ENCODE results near the gene EIF3I. TPM values are rescaled to one million over a fixed set of nuclear protein-coding genes. Genes with fewer than 3 reads are reported as not detected.

Gene EIF3I
- total RNA-seq, 1 donor: 292 TPM

GRCh38 chr1:32197837-32198236 lies 24.4 kb upstream of the EIF3I start:
- DNase-seq (ENCODE audit: low read depth in 2 of 3, low spot score in 2 of 3): no peak

- no peak for DNase-seq (ENCODE audit: low read depth in 2 of 3, low spot score in 2 of 3)
These were observed 23.8 kb upstream of the EIF3I start for GRCh38 chr1:32198237-32199042.

GRCh38 chr1:32199043-32199716 lies 23.0 kb upstream of the EIF3I start:
- DNase-seq (ENCODE audit: low read depth in 2 of 3, low spot score in 2 of 3): no peak

- no peak for DNase-seq (ENCODE audit: low read depth in 2 of 3, low spot score in 2 of 3)
These were observed 22.5 kb upstream of the EIF3I start for GRCh38 chr1:32199717-32200072.

GRCh38 chr1:32200226-32201010 lies 21.8 kb upstream of the EIF3I start, which contains the start of gene CCDC28B:
Gene CCDC28B, plus strand, starts transcription at chr1:32200595. Its CDS starts 1,341 bp downstream, at chr1:32201936.
- DNase-seq (ENCODE audit: low read depth in 2 of 3, low spot score in 2 of 3): peak; percentile 32 to 52 (median 32)

DNA sequence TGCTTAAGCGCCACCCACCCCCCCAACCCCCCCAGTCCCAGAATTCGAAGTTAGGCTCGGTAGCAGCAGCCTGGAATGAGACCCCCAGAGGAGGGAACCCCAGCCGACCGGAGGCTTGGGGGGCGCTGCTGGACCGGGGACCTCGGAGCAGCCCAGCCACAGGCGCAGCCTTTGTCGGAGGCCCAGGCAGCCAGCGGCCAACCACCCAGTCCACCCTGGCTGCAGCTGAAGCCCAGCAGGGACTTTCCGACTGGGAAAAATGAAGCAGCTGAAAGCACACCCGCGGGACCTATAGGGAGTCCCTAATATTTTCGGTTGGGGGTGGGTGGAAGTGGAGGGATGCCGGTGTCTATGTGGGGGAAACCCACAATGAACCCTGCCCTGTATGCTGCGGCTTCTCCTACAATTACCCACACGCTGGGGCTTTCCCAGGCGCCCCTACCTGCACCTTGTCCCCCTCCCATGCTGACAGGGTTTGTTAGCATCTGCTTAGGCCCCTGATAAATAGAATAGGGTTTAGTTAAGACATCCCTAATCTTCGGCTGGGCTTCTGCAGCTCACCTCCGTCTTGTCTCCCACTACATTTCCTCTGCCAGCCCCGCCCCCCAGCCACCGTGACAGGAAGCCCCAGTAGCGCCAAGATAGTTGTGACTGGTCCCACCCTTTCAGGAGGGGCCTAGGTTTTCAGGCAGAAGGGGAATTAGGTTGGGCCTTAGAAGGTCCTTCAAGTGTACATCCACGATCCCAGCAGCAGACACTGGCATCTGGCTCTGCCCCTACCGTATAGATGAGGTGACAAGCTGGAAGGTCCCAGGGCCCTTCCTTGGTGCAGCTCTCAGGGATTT lies 21.0 kb upstream of the EIF3I start:
- DNase-seq (ENCODE audit: low read depth in 2 of 3, low spot score in 2 of 3): peak; percentile 58 to 78 (median 67)

- no peak for DNase-seq (ENCODE audit: low read depth in 2 of 3, low spot score in 2 of 3)
These were observed 17.3 kb upstream of the EIF3I start for GRCh38 chr1:32204943-32205361.

- DNase-seq (ENCODE audit: low read depth in 2 of 3, low spot score in 2 of 3): peak; percentile 76 to 85 (median 83)
These were observed 16.5 kb upstream of the EIF3I start, which contains the start of gene IQCC for GRCh38 chr1:32205401-32206370. Gene IQCC, plus strand, starts transcription at chr1:32205671. Its CDS starts 11 bp downstream, at chr1:32205682.

DNA sequence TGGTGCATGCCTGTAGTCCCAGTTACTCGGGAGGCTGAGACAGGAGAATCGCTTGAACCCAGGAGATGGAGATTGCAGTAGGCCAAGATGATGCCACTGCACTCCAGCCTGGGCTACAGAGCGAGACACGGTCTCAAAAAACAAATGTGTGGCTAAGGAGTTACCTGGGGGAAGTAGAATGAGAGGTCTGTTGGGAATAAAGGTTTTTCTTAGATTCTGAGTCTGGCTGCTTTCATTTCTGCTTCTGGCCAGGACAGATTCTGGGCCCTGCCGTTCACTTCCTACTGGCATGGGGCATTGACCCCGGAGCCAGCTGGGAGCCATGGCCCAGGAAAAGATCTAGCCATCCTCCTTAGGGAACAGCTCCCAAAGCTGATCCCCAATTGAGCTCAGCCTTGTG lies 13.7 kb upstream of the EIF3I start:
- no peak for DNase-seq (ENCODE audit: low read depth in 2 of 3, low spot score in 2 of 3)

- DNase-seq (ENCODE audit: low read depth in 2 of 3, low spot score in 2 of 3): no peak
These were observed 13.3 kb upstream of the EIF3I start, which contains the start of gene DCDC2B for GRCh38 chr1:32208891-32209328. Gene DCDC2B, plus strand, starts transcription at chr1:32209089. Its CDS starts 5 bp downstream, at chr1:32209094.

- DNase-seq (ENCODE audit: low read depth in 2 of 3, low spot score in 2 of 3): peak in 2 of 3 donors; percentile 50 to 72
These were observed 6.4 kb upstream of the EIF3I start for GRCh38 chr1:32215629-32216480.

DNA sequence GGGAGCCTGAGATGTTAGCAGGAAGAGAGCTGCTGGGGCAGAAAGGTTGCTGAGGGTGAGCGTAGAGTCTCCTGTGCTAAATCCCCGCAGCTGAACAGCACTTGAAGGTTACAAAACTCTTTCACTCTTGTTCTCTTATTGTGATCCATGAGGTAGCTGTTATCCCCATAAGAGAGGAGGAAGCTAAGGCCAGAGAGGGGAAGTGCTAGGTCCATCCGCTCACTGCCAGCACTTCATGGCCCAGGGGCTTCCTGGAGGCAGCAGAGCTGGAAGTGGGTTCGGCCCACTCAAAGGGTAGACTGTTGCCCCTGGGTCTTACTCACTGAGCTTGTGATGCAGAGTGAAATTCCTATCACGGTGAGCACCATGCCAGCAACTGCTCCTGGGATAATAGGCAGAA lies 5.6 kb upstream of the EIF3I start:
- no peak for DNase-seq (ENCODE audit: low read depth in 2 of 3, low spot score in 2 of 3)

- no peak for DNase-seq (ENCODE audit: low read depth in 2 of 3, low spot score in 2 of 3)
These were observed 3.2 kb upstream of the EIF3I start for GRCh38 chr1:32219022-32219421.

DNA sequence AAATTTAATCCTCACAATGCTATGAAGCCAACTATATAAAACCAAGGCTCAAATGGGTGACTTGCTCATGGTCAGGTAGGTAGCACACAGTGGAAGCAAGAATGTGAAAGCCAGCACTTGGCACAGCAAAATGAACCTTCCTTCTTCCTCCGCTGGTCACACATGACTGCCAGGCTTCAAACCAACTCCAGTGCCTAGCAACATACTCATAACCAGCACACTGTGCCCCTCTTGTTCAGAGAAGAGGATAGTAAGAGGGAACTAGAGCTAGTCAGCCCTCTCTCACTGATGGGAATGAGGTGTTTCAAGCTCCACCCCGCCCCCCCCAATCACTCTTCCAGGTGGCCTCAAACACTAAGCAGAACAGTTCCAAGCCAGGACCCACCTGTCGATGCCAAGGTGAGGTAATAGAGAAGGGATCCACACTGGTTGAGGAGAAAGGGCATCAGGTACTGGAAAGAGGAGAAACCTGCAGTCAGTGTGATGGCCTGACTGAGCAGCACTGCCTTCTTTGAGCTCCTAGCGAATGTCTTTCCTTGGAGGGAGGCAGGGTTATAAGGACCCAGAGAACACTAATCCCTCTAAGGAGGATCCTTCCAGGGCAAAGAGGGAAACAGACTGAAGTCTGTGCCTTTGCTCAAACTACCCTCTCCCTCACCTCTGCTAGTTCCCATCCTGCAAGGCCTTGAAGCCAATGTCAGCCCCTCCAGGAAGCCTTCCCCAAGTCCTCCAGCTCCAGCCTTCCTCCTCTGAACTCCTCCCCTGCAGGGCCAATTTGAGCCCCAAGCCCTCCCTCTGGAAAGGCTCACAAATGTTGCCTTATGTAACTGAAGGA lies 1.2 kb upstream of the EIF3I start:
- DNase-seq (ENCODE audit: low read depth in 2 of 3, low spot score in 2 of 3): no peak

GRCh38 chr1:32221581-32221979 lies 627 bp upstream of the EIF3I start:
- DNase-seq (ENCODE audit: low read depth in 2 of 3, low spot score in 2 of 3): no peak

DNA sequence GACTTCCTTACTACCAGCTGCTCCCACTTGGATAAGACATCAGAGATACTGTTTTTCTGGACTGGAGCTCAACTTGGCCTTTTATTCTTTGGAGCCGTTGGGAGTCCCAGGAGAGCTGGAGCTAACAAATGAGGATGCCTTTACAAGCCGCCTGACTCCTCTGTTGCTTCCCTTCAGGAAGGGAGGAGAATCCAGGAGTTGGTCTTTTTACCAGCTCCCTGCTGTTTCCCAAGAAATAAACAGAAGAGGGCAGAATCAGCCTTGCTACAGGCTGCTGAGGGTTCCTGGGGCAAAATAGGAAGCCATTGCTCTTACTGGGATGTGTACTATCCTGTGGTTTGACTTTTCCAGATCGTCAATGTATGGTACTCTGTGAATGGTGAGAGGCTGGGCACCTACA lies 1.5 kb downstream of the EIF3I start:
- no peak for DNase-seq (ENCODE audit: low read depth in 2 of 3, low spot score in 2 of 3)

GRCh38 chr1:32224285-32224684 lies 2.1 kb downstream of the EIF3I start:
- no peak for DNase-seq (ENCODE audit: low read depth in 2 of 3, low spot score in 2 of 3)

Data from hematopoietic multipotent progenitor cell (in vitro differentiated cells).